GM18951 (cell line): ENCODE results near the gene HOXB6.

ENCODE experiments used
- POLR2A ChIP-seq: IDR thresholded peaks from 4 replicates; pipeline ENCODE4 v1.6.1; 2011; ENCODE audit warnings: mild to moderate bottlenecking; ENCODE audit not compliant: insufficient read length, insufficient read depth; ENCODE audit errors: extremely low read depth
- in situ Hi-C: fragments of 300-500 bp; cut with MboI; formaldehyde crosslinking; loops from one replicate; pipeline ENCODE4 v1.12.0; 2022; ENCODE audit warnings: low sequenced_read_pairs, mixed read lengths, inconsistent platforms; ENCODE audit not compliant: unreplicated experiment

HOXB6 gene

GRCh38 chr17:48641541-48642058 lies 36.8 kb upstream of the HOXB6 start:
- TF ChIP-seq POLR2A: no peak
- in situ Hi-C loops: no loop called here

DNA sequence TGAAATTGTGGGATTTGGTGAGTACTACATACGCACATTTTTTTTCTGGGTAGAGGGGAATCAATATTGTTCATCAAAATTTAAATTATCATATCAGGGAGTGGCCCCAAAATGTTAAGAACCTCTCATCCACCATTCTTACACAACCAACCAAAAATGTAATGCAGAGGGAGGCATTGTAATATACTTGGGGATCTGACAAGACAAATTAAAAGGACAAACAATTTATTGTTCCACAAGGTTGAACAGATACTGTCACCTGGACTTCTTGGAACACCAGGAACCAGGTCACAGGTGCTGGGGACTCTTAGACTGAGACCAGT lies 36.0 kb upstream of the HOXB6 start:
- in situ Hi-C loops: no loop called here
- TF ChIP-seq POLR2A: no peak

DNA sequence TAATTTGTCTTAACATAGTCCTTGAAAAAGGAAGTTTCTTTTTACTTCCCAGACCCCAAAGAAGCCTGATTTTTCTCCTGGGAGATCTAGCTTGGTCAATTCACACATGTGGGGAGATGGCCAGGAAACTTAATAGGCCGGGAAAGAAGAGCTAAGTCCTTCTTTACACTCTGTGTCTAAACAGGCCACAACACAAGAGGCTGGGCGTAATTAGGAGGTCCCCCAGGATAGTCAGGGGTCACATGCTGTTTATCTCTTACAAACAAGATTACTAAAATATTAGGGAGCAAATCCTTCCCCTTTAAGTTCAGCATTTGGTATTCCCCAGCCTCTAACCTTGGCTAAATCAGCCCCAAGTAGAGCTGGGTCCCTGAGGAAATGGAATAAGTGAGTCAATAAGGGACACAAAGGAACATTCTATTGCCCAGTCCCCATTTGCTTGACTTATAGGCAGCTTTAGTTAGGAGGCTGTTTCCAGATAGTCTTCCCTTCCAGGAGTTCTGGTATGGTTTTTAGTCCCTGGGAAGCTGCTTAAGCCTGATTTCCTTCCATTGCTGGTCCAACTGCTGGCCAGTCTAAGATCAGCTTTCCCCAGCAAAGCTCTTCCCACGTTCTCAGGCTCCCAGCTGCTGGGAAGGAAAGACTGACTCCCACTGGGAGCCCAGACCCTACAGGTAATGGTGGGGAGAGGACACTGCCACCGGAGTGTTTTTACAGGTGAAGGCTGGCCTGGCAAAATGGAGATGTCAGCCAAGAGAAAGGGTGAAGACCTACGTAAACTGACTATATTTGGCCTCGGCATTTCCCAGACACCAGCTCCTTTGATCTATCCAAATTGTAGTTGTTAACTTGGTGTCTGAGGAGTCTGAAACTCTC lies 35.4 kb upstream of the HOXB6 start:
- in situ Hi-C loops: no loop called here
- no peak for TF ChIP-seq POLR2A

GRCh38 chr17:48639136-48639535 lies 34.4 kb upstream of the HOXB6 start:
- in situ Hi-C loops: no loop called here
- no peak for TF ChIP-seq POLR2A

GRCh38 chr17:48637323-48638260 lies 32.8 kb upstream of the HOXB6 start:
- TF ChIP-seq POLR2A: no peak
- in situ Hi-C loops: no loop called here

GRCh38 chr17:48636177-48637018 lies 31.6 kb upstream of the HOXB6 start:
- in situ Hi-C loops: no loop called here
- no peak for TF ChIP-seq POLR2A

DNA sequence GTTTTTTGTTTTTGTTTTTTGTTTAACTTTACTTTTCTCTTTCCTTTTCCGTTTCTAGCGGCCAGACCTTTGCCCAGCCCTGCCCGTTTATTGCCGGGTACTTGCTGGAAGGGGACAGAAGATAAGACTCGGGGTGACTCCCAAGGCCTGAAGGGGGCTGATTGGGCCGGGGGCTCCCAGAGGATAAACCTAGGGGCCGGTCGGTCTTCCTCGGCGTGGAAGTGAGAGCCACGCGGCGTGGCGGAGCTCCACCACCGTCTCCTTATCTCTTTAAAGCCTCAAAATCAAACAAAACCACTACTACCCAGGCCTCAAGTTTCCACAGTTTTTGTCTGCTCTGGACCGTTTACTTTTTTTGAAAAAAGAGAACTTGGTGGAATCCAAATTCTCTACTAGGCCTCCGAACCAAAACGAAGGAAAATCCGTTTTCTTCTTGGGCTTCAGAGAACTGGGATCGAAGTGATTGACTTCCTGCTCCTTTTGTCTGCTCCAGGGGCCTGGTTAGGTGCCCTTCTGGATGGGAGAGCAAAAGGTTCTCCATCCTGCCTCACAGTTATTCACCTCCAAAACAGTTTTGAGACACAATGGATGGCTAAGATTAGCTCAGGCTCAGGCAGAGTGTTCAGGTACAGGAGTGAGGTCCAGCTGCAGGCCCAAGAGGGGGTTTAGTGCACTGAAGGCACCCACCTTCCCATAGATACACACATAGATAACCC lies 29.9 kb upstream of the HOXB6 start:
- TF ChIP-seq POLR2A: no peak
- in situ Hi-C loops: no loop called here

- in situ Hi-C loops: no loop called here
- TF ChIP-seq POLR2A: no peak
Measured at GRCh38 chr17:48633266-48633677, 28.5 kb upstream of the HOXB6 start.

- no peak for TF ChIP-seq POLR2A
- in situ Hi-C loops: no loop called here
Measured at GRCh38 chr17:48632579-48633265, 27.9 kb upstream of the HOXB6 start.

GRCh38 chr17:48631693-48632578 lies 27.1 kb upstream of the HOXB6 start:
- no peak for TF ChIP-seq POLR2A
- in situ Hi-C loops: no loop called here
